HG02678 (cell line): ENCODE data around the gene GAS6.
"Not testable (repeated sequence)": the region's sequence is repeated elsewhere in the genome, so short reads cannot be mapped to it uniquely, and the experiment has no call there.

ENCODE experiments used
- ATAC-seq: cut with Tn5 transposase; IDR thresholded peaks from one replicate; pipeline ENCODE4 v1.9.1; 2021; ENCODE audit warnings: mild to moderate bottlenecking, moderate library complexity; ENCODE audit not compliant: unreplicated experiment

The GAS6 gene

DNA sequence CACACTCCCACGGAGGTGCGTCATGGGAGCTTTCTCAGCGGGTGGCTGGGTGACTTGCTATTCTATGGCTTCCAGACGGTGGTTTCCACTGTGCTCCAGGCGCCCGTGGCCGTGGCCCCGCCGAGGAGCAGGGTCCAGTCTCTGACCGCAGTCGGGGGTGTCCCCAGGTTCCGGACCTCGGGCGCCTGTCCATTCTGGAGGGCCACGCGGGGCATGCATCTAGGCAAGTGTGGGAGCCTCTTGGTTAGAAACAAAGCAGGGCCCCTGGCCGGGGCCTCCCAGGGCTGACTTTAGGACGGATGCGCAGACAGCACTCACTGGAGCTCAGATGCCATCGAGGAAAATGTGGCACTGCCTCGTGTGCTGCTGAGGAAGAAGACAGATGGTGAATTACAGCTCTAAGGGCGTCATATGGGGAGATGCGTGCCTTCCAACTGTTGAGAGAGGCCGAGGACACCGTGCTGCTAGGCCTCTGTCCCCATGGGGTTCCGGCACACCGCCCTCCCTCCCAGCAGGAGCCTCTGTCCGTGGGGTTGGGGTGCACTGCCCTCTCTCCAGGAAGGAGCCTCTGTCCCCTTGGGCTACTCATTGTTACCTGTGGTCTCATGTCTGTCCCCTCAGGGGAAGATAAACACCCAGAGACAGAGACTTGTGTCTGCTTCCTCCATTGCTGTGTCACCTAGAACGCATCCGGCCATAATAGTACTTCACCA, 66.8 kb downstream of the GAS6 start:
- no peak for ATAC-seq

DNA sequence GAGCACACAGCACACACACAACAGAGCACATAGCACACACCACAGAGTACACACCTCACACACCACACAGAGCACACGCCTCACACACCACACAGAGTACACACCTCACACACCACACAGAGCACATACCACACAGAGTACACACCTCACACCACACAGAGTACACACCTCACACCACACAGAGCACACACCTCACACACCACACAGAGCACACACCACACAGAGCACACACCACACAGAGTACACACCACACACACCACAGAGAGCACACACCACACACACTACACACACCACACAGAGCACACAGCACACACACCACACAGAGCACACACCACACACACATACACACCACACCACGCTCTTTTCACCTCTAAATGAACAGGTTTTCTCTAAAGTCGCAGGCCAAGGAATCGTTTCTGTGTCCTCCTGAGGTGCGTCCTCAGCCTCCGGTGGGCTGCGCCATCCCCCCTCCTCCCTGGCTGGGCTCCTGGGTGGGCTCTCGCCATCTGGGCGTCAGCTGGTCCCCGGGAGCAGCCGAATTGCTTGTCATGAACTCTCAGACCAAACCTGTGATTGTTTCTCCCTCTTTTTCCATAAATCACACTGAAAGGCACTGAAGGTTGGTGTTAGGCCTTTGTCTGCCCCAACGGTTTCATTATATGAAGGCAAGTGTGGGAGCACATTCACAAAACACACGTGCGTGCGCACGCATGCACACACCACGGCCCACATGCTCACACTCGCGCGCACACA, 67.5 kb downstream of the GAS6 start:
- no peak for ATAC-seq

DNA sequence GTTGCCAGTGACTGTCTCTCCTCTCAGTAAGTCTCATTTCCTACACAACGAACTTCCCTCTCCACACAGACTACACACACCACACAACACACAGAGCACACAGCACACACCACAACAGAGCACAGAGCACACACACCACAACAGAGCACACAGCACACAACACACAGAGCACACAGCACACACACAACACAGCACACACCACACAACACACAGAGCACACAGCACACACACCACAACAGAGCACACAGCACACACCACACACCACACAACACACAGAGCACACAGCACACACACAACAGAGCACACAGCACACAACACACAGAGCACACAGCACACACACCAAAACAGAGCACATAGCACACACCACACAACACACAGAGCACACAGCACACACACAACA, 68.5 kb downstream of the GAS6 start:
- ATAC-seq, result not testable (repeated sequence)

DNA sequence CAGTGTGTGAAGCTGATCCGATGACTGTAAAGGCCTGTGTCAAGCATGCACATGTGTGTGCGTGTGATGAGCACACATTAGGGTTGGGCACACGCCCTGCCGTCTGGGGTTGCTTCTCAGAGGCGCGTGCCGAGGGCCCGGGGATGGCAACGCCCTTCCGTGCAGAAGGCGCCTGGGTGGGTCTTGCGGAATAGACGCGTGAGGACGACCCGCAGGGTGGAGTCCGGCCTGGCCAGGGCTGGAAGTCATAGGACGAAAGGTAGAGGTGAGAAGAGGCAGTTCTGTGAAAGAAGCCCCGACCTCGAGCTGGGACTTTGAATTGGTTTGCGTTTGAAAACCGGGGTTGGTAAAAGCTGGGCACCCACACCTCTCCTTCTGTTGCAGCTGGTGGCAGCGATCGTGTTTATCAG, 69.1 kb downstream of the GAS6 start:
- ATAC-seq, result no peak

DNA sequence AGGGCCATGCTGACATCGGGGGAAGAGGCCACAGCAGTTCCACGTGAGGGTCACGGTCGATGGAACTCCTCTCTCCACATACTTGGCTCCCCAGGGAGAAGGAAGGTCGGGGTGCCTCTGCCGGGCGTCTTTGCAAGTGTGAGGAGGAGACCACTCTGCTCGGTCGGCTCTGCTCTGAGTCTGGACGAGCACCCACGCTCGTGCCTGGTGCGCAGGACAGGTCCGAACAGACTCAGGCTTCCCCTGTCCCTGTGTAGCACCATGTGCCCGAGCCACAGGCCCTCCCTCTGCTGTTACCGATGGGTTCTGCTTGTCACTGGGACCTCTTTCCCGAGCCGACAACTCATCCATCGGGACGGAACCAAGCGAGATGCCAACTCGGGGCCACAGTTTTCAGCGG, 69.8 kb downstream of the GAS6 start:
- ATAC-seq, result no peak

DNA sequence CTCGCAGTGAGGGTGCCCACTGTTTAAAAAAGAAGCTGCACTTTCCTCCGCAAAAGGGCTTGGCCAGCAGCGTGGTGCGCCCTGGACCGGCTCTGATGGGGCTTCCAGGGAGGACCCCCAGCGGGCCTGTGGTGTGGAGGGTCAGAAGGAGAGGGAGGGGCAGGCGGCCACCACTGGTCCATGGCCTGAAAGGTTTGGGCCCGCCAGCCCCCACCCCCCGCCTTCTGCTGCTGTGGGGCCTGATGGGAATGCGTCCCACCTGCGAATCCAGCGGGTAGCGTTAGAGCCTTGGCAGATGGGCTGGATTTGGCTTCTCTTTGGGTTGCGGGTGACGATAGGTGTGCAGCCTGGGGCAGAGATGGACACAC, 70.2 kb downstream of the GAS6 start:
- ATAC-seq, result no peak

DNA sequence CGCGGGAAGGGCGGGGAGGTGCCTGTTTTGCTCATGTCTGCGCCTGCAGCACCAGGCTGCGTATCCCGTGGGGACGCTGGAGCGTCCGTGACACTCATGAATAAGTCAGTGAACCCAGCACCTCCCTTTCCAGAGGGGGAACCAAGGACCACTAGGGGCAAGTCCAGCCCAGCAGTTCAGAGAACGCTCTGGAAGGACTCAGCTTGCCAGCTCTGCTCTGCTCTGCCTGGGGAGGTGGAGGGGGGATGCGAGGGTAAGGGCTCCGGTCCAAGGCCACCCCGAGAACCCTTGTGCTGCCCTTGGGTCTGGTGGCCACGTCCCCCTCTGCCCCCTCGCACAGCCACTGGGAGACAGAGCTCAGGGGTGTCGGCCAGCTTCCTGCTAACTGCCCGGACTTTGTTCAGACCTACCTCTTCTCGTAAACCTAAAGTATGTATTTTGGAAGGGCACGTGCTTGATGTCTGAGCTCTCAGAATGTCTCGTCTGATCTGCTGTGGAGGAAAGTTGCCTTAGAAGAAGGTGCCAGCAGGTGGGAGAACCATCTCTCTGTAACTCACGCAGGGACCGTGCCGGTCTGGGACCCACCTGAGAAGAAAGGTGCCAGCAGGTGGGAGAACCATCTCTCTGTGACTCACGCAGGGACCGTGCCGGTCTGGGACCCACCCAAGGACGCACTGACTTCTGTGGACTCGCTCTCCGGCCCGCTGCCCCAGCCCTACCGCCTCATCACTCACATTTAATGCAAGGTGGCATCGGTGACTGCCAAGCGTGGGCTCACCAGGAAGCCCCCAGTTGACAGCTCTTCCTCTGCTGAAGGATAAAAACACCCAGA, 70.8 kb downstream of the GAS6 start:
- ATAC-seq, result no peak

DNA sequence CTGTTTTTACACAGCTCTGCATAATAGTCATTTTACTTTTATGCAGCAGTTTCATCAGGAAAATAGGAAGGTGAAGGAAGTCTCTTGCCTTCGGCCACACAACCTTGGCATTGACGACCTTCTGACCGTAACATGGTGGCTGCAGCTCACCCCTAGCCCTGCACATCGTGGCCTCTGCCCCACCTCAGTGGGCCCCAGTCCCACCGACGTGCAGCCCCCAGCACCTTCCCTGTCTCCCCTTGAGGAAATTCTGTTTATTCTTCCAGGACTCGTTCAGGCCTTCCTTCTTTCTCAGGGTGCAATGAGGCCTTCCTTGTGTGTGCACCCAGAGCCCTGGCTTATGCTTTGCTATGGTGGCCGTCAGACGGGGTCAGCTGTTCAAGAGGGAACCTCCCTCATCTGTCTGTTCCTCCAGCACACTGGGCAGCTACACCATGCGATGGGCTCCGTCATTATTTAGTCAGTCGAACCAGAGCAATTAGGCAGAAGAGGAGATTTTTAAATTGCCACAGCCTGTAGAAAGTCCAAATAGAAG, 71.6 kb downstream of the GAS6 start:
- no peak for ATAC-seq

DNA sequence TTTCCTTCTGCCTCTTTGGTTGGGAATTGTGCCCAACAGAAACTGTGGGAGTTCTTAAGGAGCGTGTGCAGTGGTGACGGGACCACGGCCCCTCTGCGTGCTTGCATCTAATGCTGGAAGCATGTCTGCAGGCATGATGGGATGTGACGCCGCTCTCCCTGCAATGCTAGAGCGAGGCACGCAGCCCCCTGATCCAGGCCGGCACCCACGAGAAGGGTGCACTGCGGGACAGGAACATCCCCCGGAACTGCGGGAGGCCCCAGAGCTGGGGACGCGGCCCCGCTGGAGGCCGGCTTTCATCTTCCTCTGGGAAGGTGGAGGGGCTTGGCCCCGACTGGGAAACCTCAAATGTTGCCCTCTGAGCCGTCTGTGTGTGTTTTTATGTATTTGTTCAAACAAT, 72.1 kb downstream of the GAS6 start:
- no peak for ATAC-seq

DNA sequence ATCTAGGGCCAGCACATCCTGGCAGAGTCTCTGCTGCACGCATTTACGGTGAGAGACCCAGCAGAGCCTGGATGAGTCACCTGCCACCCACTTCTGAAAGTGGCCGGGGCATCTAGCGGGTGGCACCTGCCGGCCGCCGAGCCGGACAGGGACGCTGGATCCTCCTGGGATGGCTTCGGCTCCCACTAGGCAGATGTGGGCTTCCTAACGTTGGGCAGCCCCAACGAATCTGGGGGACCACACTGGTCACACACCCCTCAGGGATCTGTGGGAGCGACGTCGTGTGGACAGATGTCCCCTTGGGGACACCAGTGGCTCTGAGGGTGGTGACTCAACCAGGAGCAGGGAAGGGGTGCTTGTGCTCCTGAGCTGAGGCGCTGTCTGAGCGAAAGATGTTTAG, 72.7 kb downstream of the GAS6 start:
- no peak for ATAC-seq

DNA sequence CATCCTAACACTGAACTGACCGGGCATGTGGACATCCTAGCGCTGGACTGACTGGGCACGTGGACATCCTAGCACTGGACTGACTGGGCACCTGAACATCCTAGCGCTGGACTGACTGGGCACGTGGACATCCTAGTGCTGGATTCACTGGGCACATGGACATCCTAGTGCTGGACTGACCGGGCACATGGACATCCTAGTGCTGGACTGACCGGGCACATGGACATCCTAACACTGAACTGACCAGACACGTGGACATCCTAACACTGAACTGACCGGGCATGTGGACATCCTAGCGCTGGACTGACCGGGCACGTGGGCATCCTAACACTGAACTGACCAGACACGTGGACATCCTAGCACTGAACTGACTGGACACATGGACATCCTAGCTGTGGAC, 73.9 kb downstream of the GAS6 start:
- ATAC-seq, result not testable (repeated sequence)

DNA sequence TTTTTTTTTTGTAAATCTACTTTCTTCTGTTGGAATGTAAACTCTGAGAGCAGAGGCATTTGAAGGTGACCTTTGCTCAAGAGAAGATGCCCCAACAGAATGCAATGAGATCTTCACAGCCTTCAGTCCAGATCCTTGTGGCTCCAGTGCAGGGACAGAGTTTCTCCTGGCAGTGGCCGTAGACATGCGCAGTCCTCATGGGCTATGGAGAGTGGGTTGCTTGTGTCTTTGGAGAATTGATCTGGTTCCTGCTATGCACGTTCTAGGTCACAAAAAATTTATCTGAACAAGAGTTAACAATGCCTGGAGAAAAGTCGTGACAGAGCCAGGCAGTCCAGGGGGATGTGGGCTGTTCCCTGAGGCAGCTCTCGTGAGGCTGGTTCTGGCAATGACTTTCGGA, 74.7 kb downstream of the GAS6 start:
- ATAC-seq, result no peak

DNA sequence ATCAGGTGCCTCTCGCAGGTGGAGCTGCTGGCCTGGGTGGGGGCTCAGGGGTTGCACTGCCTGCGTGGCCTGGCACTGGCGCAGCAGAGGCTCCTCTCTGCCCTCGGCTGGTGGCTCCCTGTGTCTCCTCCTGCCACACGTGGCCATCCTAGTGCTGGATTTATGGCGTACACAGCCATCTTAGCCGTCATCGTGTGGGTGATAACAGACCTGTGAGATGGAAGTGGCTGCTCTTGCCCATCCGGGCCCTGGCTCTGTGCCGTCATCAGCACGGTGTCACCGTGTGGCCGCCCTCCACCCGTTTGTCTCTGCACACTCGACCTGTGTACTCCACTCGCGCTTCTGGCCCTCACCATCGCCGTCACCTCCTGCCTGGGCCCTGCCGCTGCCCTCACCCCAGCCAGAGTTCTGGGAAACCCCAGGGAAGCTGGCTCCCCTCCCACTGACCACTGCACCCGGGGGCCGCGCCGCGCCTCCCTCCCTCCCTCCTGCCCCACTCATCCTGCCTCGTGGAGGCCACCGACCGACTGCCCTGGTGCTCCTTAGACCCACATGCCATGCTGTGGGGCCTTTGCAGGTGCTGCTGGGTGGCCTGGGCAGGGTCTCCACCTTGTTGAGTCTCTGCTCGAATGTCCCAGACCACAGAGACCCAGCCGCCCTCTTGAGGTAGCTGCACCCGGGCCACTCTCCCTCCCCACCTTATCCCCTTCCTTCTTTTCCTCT, 75.3 kb downstream of the GAS6 start:
- ATAC-seq, result no peak

DNA sequence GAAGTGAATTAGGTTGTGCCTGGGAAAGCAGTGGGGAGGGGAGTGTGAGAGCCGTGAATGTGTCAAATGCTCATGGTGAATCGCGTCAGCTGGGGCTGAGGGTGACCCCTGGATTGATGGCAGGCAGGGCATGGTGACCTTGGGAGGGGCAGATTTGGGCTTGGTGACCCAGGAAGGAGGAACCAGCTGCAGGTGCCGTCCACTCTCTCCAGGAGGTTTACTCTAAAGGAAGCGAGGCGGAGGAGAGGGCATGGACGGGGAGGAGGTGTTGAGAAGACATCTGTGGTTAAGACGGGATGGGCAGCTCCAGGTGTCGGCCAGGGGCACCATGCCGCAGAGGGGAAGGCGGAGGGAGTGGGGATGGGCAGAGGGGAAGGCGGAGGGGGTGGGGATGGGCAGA, 76.2 kb downstream of the GAS6 start:
- no peak for ATAC-seq

DNA sequence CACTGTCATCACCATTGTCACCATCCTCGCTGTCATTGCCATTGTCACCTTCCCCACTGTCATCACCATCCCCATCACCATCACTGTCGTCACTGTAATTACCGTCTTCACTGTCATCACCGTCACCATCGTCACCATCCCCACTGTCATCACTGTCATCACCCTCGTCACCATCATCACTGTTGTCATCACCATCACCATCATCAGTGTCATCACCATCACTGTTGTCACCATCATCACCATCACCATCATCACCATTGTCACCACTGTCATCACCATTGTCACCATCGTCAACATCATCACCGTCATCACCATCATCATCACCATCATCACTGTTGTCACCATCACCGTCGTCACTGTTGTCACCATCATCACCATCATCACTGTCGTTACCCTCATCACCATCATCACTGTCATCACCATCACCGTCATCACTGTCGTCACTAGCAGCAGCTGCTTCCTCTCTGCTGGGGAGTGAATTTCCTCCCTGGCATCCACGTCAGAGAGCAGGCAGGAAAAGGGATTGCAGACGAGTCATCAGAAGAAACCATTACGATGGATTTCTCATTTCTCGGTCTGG, 77.5 kb downstream of the GAS6 start:
- no peak for ATAC-seq

DNA sequence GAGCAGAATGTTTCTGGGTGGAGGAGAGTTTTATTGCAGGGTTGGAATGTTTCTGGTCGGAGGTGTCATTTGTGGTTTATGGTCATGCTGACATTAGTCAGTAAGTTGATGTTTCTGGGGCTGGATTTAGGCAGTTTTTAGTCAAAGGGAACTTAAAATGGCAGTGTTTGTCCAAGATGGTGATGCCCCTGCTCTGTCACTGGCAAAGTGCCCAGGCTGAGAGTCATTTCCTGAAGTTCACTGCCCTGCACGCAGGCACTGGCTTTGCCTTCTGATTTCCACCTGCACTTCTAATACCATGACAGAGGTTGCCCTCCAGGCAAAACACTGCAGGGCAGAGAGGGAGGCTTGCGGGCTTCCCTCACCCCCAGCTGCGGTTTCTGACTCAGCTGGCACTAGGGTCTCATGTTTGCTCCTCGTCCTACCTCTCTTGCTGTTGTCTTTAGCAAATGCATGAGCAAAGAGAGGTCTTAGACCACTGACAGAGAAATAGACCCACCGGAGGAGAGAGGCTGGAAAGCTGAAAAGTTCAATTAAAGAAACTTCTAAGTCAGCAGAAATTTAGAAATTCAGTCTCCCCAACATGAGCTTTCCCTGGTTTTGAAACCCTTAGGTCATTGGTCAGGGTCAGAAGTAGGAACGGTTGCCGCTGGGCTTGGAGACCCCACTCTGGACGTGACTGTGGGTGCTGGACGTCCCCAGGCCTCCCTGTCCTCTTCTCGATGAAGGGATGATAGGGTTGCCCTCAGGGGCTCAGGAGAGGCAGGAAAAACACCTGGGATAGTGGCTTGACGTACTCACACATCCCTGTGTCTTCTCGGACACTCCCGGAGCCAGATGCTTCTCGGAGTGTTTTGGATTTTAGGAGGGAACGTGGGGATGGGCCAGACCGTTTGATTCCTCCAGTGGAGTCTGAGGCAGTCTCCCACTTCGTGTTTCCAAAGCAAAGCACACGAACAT, 78.5 kb downstream of the GAS6 start:
- no peak for ATAC-seq

DNA sequence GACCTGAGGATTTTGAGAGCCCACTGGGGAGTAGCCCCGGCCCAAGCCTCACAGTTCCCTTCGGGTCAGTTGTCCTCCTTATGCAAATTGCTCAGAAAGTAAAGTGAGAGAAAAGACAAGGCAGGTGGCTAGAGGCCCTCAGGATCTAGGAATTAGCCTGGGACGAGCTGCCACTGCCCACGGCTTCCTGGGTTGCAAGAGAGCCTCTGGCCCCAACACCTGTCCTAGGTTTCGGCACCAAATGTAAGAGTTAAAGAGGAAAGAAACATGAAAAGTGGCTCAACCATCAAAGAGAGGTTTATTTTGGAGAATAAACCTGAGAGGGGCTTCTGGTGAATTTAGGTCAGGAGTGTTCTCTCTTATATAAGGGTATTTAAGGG, 79.2 kb downstream of the GAS6 start:
- no peak for ATAC-seq

DNA sequence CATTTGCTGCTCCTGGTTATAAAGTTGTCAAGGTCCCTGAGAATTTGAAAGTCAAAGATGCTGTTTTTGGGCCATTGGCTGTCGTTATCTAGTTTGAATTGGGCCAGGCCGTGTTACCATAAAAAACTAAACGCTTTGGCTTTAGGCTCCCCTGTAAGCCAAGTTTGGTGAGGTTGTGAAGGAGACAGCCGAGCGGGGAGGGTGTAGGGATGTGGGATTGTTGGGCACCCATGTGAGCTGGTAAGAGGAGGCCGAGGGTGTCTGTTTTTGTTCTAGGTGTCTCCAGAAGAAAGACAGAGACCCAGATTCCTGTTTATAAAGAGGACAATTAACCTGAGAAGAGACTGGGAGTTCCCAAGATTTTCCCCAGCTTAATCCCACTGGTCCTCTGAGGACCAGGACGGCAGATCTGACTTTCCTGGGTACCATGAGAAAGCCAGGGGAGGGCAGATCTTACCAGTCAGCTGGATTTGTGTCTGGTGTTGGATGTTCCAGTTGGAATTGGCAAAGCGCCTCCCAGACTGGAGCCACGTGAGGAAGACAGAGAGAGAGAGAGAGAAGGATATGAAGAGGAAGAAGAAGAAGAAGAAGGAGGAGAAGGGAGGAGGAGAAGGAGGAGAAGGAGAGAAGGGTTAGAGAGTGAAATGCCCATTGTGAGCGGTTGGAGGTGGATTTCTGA, 79.8 kb downstream of the GAS6 start:
- ATAC-seq, result no peak
